OCI-M2 (cell line): Measurements from ENCODE around the gene COL20A1.

Experiments used
- DNase-seq: peaks from one replicate; lab custom pipeline; 2025; ENCODE audit not compliant: unreplicated experiment; lab: John Stamatoyannopoulos, UW

Gene COL20A1

DNA sequence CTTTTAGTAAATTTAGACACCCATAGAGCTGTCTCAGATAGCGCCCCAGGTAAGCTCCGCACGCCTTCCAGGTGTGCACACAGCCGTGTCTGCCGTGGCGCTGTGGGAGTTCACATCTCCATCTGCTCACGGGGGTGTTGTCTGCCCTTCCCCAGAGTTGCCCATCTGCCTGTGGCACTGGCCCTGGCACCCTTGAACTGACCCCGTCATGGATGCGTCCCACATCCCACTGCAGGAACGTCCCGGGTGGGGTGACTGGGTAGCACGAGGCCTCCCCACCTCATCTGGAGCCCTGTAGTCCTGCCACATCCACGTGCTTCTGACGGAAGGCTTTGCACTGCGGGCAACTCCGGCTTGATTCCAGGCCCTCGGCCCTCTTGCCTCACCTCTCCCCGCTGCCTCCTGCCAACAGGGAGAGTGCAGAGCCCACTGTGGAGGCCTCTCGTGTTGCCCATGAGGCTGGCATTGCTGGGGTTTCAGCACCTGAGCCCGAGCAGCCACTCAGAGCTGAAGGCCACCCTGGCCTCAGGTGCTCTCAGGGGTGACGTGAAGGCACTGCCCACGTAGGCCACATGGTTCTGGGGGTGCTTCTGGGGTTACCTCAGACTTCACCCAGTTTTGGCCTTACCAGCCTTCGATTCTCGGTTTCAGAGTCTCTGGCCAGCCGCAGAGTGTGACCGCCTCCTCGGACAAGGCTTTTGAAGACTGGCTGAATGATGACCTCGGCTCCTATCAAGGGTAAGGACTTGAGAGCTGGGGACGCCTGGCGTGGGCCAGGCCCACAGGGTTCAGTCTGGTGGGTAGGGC is 15.3 kb upstream of the COL20A1 start:
- DNase-seq, result no peak

DNA sequence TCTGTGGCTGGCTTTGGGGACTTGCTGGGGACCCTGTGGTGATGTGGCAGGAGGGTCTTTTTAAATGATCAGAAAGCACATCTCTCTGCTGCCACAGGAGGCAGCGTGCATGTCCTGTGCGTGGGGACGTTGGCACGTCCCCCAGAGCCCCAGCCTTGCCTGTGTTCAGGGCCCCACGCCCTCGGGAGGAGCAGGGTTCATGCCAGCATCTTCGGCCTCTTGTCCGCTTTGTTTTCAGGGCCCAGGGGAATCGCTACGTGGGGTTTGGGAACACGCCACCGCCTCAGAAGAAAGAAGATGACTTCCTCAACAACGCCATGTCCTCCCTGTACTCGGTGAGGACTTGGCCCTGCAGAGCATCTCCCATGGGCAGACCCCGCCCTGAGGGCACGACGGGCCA is 14.3 kb upstream of the COL20A1 start:
- no peak for DNase-seq

DNA sequence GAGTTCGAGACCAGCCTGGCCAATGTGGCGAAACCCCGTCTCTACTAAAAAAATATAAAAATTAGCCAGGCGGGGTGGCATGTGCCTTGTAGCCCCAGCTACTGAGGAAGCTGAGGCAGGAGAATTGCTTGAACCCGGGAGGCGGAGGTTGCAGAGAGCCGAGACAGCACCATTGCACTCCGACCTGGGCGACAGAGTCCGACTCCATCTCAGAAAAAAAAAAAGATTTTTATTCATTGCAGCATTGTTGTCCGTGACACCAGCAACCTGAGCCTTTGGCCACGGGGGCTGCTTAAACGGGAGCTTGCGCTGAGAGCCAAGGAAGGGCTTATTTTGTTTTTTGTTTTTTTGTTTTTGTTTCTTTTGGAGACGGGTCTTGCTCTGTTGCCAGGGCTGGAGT is 13.1 kb upstream of the COL20A1 start:
- no peak for DNase-seq

DNA sequence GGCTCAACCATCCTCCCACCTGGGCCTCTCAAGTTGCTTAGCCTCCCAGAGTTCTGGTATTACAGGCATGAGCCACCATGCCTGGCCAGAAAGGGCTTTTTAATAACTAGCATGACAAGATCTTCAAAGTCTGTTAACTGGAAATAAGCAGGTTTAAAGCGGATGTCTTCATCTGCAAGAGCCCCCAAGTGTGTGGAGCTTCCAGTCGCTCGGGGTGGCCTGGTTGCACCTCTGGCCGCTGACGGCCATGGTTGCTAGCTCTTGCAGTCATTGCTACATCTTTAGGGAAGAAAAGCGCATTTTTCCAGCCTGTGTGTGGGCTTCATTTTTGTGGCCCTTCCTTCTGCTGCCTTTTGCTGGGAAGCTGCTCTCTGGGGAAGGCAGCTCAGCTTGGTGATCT is 12.6 kb upstream of the COL20A1 start:
- no peak for DNase-seq

DNA sequence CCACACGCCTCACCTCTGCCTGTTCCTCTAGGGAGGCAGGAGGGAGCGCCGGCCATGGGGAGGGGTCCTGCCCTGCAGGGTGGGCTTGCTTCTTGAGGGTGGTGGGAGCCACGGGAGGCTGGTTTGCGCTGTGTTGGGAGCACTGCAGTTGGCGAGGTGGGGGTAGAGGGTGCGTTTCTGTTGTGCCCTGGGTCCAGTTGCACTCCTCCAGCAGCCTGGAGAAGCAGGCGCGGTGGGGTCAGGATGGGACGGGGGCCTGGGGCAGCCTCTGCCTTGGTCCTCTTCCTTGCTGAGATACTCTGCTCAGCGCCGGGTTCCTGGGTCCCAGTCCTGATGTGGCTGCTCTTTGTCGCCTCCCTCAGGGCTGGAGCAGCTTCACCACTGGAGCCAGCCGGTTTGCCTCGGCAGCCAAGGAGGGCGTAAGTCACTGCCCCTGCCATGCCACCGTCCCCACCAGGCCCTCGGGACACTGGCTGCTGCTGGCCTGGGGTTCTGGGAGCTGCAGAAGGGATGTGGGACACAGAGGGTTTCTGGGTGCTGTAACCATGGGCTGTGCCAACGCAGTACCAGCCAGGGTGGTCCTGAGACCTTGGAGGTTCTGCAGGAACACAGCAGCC is 11.9 kb upstream of the COL20A1 start:
- no peak for DNase-seq

DNA sequence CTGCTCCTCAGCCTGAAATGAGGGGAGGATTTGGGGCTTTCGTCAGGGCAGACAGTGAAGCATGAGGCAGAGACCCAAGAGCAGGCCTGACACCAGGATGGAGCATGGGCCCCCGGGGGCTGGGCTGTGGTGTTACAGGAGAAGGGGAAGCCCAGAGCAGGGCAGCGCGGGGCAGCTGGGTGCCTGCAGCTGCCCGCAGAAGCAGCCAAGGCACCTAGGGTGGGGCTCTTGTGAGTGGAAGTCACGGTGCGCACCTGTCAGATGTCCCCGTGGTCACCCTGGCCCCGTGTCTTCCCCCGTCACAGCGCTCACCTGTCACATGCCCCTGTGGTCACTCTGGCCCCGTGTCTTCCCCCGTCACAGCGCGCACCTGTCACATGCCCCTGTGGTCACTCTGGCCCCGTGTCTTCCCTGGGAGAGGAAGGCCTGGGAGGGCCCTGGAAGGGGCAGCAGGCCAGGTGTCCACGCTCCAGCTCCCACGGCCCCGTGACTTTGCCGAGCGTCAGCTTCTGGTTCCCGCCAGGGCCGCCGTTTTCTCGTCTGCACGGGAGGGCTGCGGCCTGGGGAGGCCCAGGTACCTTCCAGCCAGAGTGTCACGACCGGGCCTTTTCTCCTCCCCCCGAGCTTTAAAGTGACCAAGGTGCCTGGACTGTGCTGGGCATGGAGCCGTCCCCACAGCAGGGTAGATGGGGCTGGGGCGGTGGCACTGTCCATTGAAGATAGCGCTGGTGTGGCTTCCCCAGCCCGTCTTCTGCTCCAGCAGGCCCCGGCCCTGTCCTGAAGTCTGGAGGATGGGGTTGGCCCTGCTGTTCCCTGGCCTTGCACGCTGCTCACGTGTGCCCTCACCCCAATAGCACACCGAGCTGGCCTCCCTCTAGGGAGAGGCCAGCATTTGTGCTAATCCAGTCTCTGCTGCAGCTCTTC is 11.0 kb upstream of the COL20A1 start:
- DNase-seq, result no peak

DNA sequence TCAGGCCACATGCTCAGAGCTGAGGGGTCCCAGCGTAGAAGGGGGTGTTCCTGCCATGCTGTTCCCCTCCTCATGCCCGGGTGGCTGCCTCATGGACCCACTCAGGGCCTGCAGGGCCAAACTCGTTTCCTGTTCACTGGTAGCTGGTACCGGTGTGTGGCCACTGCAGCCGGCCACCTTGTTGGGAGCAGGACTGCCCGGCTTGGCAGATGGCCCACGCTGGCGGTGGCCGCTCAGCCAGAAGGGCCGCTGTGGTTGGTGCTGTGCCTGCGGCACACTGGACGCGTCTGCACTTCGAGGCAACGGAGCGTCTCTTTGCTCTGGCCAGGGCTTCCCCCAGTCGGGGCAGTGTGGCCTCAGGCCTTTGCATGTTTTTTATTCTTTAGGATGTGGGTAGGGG is 10.0 kb upstream of the COL20A1 start:
- no peak for DNase-seq

DNA sequence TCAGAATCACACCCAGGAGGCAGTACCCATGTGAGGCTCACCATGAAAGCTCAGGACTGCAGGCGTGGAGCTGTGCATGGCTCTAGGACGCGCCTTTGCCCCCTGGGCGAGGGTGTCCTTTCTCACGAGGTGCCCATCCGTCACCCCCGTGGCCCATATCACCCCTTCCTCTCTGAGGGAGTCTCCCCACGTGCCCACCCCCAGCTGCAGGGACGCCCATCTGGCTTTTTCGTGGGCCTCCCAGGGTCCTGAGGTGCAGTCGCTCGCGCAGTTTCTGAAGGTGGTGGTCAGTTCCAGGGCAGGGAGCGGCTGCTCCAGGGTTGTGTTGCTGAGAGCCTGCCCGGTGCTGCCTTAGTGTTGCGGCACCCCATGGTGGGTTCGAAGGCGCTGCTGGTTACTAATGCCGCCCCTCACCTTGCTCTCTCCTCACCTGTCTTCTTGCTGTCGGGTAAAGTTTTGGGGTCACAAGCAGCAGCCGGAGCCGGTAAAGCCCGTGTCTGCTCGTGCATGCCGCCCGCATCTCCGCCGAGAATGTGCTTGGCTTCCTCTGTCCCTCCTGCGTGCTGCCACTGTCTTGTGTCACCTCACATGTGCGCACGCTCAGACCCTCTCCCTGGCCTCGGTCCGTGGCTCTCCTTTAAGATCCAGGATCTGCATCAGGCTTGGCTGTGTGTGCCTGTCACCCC is 9.4 kb upstream of the COL20A1 start:
- DNase-seq, result no peak

DNA sequence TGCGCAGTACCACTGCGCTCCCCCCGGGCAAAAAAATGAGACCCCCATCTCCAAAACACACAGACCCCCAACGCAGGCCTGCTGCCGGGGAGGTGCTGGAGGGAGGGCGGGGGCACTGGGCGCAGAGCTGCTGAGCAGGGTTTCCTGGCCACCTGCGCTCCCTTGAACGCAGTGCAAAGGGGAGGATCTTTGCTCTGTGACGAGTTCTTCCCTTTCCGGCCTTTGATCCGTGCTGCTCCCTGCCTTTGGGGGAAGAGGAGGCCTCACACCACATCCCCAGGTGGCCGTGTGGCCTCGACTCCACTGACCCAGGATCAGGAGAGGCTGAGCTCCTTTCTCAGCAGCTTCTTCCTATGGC is 8.9 kb upstream of the COL20A1 start:
- no peak for DNase-seq

DNA sequence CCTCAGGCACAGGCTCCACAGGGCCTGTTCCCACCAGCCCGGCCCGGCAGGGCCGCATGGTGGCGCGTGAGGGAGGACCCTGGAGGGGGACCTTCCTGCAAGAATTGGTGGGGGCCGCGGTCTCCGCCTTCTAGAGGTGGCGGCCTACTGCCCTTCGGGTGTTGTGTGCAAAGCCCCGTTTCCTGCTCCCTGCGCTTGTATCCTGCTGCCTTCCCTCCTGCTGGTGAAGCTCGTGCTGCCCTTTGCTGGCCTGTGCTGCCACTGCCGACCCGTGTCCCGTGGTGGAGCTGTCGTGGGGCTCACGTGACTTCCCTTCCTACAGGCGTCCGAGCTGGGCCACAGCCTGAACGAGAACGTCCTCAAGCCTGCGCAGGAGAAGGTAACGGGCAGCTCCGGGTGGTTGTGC is 8.4 kb upstream of the COL20A1 start:
- DNase-seq, result no peak

DNA sequence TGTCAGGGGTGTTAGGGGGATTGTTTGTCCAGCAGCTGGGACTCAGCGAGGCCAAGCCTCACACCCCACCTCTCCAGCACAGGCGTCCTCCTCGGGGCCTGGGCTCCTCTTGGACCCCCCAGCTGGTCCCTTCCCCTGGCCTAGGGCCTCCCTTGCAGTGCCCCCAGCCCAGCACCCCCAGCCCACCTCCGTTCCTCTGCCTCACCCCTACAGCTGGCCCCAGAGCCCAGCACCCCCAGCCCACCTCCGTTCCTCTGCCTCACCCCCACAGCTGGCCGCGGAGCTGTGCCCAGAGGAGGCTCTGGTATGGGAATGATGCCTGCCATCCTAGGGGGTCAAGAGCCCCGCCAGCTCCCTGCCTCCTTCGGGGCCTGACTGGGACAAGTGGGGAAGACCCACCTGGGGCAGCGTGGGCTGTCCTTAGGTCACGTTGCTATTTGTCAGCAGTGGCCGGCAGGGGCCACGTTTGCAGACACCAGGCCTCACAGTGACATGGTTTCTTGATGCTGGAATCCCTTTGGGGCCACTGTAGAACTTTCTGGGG is 7.9 kb upstream of the COL20A1 start:
- DNase-seq, result no peak

DNA sequence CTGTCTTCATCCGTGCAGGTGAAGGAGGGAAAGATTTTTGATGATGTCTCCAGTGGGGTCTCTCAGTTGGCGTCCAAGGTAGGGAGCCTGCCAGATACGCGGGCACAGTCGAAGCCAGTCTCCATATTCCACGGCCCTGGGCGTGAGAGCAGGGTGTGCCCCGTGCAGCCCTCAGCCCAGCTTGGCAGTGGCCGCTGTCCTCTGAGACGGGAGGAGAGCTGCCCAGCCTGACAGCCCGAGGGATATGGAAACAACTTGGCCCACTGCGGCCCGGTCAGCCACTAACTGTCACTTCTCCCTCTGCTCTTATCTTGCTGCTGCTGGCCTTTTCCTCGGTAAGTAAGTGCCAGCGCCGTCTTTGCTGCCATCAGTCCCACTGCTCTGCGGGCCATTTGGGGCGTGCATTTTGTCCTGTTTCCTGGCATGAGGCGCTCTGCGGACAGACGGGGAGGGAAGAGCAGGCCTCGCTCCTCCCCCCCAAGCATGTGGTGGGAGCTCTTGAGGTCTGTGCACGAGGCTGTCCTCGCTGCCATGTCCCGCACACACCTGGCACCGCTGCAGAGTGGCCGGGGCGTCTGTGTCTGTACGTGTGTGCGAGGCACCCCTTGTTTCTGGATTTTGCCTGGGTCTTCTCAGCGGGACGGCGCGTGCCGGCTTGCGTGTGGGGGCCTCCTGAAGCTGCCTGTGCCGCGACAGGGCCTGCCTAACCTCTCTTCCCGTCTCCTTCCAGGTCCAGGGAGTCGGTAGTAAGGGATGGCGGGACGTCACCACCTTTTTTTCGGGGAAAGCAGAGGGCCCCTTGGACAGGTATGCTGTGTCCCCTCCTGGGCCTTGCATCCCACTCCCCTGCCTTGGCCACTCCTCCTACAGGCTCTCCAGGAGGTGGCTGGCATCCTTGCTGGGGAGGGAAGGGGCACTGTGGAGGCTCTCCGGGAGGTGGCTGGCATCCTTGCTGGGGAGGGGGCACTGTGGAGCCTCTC is 7.1 kb upstream of the COL20A1 start:
- no peak for DNase-seq

DNA sequence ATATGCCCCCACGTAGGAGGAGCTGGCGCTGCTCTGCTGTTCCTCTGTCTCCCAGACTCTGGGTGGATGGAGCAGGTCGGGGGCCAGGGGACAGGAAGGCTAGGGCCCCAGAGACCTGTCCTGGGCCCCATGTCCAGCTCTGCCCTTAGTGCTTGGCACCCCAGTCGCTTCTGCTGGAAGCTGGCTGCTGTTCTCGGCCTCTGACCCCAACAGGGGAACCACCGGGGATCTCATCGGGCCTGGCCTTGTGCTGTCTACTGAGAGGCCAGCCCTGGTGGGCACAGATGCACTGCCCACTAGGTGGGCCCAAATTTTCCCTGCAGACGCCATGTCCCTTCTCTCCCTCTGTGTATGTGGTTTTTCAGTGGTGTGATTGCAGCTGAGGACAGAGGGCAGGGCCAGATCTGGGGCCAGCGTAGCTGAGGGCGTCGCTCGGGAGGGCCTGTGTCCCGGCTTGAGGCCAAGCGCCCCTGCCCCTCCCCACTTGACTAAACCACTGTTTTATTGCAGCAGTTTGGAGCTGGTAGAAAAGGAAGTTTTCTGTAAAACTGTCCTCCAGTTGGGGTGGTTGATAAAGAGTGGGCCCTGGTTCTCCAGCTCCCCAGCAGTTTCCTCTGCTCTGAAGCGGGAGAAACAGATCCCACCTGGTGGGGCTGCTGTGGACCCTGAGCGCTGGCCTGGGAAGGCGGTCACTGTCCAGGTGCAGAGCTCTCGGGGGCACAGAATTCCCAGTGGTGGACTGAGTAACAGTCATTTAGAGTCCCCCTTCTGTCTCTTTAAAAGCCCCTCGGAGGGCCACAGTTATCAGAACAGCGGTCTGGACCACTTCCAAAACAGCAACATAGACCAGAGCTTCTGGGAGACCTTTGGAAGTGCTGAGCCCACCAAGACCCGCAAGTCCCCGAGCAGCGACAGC is 5.9 kb upstream of the COL20A1 start:
- DNase-seq, result no peak

DNA sequence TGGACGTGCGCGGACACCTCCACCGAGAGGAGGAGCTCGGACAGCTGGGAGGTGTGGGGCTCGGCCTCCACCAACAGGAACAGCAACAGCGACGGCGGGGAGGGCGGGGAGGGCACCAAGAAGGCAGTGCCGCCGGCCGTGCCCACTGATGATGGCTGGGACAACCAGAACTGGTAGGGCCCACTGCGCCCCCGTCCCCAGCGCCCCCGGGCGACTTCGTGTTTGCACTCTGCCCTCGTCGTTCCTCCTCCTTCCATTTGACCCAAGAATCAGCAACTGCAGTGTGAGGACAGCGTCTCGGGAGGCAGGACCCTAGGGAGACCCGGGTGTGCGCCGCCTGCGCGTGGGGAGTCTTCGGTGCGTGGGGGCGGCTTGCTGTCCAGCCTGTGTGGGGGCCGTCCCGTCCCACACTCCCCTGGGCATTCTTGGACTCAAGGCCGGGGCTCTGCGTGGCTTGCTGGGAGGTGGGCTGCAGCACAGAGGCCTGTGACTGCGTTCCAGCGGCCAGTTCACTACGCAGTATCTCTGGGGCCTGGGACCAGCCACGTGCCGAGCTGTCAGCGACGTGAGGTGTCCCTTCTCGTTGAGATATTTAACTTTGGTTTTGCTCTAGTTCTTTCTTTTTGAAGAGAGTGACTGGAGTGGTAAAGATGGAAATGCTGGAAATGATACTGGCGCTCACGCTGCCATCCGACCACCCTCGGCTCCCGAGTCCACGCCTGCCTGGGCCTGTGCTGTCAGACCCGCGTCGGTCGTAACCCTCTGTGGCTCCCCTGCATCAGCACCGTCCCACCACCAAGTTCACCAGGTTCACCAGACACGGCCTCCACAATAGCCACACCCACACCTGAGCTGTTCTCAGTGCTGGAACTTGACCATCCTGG is 5.0 kb upstream of the COL20A1 start:
- DNase-seq, result no peak

DNA sequence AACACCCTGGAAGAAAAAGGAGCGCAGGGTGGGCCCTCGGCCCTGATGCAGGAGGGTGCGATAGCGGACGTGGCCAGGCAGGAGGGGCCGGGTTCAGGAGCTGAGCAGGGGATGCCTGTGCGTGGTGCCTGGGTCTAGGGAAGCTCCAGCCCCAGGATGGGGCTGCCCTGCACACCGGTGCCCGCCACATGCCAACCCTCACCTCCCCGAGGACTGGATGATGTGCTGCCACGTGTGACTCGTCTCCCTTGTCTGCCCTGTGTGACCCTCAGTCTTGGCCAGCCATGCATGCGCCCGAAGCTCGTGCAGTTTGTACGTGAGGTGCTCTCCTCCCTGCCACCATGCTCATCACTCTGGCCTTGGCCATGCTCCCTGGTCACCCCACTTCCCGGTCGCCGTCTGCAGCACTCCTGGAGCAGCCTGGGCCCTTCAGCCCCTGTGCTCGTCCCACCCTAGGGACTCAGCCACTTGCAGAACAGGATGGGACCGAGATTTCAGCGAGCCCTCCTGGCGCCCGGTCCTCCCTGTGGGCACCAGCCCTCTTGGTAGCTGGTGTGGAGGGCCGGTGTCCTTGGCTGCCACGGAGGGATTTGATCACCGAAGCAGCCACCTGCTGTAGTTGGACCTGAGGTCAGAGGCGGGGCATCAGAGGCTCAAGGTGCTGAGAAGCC is 4.3 kb upstream of the COL20A1 start:
- no peak for DNase-seq

DNA sequence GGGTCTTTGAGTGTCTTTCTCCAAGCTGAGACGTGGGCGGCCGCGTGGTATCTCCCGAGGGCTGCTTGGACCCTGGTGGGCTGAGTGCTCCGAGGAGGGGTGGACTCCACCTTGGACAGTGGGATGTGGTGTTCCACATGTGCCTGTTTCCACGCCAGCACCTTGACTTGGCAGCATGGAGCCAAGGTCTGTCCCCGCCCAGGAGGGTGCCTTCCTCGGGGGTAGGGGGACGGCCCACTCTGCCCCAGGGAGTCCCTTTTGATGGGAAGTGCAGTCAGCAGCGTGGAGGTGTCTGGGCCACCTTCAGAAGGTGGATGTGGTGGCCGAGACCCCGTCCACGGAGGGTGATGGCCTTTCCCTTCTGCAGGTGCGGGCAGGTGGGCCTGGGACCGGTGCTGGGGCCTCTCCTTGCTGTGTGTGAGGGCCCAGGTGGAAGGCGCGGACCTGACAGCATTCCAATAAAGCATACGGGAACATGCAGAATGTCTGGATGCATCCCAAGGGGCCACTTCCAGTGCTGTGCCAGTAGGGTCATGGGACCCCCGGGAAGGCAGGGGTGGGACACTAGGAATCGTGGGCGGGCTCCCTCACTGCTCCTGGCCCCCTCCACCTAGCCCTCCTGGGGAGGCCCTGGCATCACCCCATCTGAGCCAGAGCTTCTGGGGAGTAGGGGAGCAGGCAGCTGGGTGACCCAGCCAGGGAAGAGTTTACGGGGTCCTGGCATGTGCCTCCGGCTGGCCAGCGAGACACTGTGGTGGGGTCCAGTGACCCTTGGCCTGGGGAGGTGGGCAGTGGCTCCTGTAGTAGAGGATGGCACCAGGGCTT is 3.5 kb upstream of the COL20A1 start:
- DNase-seq, result no peak
